ENCODE results near the gene CAPZB.
"Not testable (repeated sequence)": the region's sequence is repeated elsewhere in the genome, so short reads cannot be mapped to it uniquely, and the experiment has no call there.

Gene CAPZB

DNA sequence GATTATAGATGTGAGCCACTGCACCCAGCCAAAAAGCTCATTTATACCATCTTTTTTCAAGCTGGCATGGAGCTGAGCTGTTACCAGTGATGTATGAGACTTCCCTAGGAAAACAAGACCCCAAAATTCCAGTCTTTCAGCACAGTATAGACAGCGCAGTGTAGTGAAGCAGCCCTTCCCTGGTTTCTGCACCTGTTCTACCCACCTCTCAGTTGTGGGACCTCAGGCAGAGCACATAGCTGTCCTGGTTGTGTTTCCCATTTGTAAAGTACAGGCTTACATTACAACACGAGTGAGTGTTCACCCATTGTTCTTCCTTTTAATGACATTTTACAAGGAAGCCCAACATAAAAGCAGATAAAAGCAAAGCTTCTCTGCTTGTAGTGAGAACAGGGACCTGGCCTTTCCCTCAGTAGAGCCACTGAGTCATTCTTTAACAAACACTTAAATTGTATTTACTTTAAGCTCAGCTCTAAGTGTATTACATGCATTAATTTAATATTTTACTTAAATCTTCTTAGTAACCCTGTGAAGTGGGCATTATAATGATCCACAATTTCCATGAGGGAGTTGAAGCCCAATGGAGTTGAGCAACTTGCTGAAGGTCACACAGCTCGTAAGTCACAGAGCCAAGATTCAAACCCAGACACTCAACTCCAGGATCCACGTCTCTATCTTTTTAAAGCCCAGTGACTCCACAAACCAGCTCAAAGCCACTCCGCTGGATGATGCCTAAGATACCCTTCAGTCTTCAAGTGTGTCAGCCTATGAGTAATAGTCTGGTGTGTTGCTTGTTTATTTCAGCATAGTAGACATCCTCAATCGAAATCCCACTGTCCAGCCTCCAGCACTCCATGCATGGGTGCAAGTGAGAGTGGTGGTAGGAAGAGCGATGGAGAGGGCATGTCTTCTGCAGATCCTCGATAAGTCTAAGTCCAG, 40.5 kb upstream of the CAPZB start:
- no peak overlapping the region for H3K4me3 ChIP-seq (ENCODE audit: low read depth, low read length)
- DNase-seq (ENCODE audit: low read depth), result no peak
- TF ChIP-seq, protein P1, sequence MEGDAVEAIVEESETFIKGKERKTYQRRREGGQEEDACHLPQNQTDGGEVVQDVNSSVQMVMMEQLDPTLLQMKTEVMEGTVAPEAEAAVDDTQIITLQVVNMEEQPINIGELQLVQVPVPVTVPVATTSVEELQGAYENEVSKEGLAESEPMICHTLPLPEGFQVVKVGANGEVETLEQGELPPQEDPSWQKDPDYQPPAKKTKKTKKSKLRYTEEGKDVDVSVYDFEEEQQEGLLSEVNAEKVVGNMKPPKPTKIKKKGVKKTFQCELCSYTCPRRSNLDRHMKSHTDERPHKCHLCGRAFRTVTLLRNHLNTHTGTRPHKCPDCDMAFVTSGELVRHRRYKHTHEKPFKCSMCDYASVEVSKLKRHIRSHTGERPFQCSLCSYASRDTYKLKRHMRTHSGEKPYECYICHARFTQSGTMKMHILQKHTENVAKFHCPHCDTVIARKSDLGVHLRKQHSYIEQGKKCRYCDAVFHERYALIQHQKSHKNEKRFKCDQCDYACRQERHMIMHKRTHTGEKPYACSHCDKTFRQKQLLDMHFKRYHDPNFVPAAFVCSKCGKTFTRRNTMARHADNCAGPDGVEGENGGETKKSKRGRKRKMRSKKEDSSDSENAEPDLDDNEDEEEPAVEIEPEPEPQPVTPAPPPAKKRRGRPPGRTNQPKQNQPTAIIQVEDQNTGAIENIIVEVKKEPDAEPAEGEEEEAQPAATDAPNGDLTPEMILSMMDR (IDR thresholded peaks at IDR 0.05; ENCODE audit: control insufficient read depth, extremely low read depth, insufficient read depth), result no peak

DNA sequence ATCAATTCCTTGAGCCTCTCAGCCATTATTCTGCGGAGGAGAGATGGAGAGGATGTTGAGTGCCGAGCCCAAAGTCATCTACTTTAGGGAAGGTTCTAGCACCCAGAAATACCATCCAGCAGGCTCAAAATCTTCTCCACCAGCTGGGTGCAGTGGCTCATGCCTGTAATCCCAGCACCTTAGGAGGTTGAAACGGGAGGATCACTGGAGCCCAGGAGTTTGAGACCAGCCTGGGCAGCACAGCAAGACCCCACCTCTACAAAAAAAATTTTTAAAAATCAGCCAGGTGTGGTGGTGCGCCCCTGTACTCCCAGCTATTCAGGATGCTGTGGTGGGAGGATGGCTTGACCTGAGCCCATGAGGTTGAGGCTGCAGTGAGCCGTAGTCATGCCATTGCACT, 39.5 kb upstream of the CAPZB start:
- no peak for DNase-seq (ENCODE audit: low read depth)
- TF ChIP-seq, protein P1 (IDR thresholded peaks at IDR 0.05; ENCODE audit: control insufficient read depth, extremely low read depth, insufficient read depth), result no peak
- H3K4me3 ChIP-seq (ENCODE audit: low read depth, low read length), result no peak overlapping the region

DNA sequence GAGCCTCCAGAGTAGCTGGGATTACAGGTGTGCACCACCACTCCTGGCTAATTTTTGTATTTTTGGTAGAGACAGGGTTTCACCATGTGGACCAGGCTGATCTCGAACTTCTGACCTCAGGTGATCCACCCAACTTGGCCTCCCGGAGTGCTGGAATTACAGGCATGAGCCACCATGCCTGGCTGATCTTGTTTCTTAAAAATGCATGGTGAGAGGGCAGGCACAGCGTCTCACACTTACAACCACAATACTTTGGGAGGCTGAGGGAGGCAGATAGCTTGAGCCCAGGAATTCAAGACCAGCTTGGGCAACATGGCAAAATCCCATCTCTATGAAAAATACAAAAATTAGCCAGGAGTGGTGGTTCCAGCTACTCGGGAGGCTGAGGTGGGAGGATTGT, 37.2 kb upstream of the CAPZB start:
- not testable (repeated sequence) for DNase-seq (ENCODE audit: low read depth); H3K4me3 ChIP-seq (ENCODE audit: low read depth, low read length)

DNA sequence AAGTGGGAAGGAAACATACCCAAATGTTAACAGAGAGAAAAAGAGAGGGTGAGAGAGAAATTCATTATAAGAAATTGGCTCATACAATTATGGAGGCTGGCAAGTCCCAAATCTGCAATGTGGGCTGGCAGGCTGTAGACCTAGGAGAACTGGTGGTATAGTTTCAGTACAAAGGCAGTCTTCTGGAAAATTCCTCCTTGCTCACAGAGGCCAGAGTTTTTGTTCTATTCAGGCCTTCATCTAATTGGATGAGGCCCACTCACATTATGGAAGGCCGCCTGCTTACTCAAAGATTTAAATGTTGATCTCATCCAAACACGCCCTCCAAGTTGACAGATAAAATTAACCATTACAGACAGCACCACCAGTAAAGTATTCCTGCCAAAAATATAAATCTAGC, 36.1 kb upstream of the CAPZB start:
- DNase-seq (ENCODE audit: low read depth), result no peak
- no peak overlapping the region for H3K4me3 ChIP-seq (ENCODE audit: low read depth, low read length)
- TF ChIP-seq, protein P1 (IDR thresholded peaks at IDR 0.05; ENCODE audit: control insufficient read depth, extremely low read depth, insufficient read depth), result no peak

DNA sequence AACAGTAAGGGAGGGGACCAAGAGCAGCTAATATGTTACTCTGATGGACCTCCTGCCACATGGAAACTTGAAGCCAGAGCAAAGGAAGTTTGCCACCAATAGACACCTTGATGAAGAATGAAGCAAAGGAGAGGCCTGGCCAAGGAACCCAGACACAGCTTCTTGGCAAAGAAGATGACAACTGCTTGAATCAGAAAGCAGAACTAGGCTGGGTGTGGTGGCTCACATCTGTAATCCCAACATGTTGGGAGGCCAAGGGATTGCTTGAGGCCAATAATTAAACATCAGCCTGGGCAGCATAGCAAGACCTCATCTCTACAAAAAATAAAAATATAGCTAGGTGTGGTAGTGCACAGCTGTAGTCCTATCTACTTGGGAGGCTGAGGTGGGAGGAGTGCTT, 31.7 kb upstream of the CAPZB start:
- TF ChIP-seq, protein P1 (IDR thresholded peaks at IDR 0.05; ENCODE audit: control insufficient read depth, extremely low read depth, insufficient read depth), result no peak
- no peak for DNase-seq (ENCODE audit: low read depth)
- H3K4me3 ChIP-seq (ENCODE audit: low read depth, low read length), result no peak overlapping the region

DNA sequence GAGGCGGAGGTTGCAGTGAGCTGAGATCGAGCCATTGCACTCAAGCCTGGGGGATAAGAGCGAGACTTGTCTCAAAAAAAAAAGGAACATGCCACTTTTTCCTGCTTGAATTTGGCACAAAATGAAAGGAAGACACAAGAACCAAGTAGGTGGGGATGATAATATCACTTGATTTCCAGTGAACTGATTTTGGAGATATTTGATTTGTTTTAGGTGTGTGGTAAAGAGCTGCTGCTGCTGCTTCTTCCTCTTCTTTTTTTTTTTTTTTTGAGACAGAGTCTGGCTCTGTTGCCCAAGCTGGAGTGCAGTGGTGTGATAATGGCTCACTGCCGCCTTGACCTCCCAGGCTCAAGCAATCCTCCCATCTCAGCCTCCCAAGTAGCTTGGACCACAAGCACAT, 29.9 kb upstream of the CAPZB start:
- TF ChIP-seq, protein P1 (IDR thresholded peaks at IDR 0.05; ENCODE audit: control insufficient read depth, extremely low read depth, insufficient read depth), result no peak
- no peak for DNase-seq (ENCODE audit: low read depth)
- H3K4me3 ChIP-seq (ENCODE audit: low read depth, low read length), result no peak overlapping the region

DNA sequence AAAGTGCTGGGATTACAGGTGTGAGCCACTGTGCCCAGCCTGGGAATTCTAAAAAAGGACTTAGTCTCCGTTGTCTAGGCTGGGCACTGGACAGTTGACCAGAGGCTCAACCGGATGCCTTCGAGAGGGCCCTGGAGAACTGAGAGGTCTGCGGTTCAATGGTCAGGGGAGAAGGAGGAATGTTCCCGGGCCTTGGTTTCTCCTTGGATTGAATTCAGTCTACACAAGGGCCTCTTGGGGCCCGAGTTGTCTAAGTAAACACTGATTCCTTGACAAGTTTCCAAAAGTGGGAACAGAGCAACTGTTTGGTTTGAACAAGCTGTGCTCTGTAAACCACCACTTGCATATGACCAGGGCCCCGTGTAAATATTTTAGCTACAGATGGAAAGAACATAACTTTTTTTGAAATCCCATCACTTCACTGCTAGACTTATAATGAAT, 29.1 kb upstream of the CAPZB start:
- H3K4me3 ChIP-seq (ENCODE audit: low read depth, low read length), result no peak overlapping the region
- peak; percentile 71 for DNase-seq (ENCODE audit: low read depth)
- TF ChIP-seq, protein P1 (IDR thresholded peaks at IDR 0.05; ENCODE audit: control insufficient read depth, extremely low read depth, insufficient read depth), result no peak
